HG03378 (cell line): Measurements from ENCODE around the gene ITSN1.
"Not testable (repeated sequence)": the region's sequence is repeated elsewhere in the genome, so short reads cannot be mapped to it uniquely, and the experiment has no call there.

ENCODE experiments used
- ATAC-seq: cut with Tn5 transposase; IDR thresholded peaks from one replicate; pipeline ENCODE4 v1.9.1; 2021; ENCODE audit warnings: mild to moderate bottlenecking, moderate library complexity; ENCODE audit not compliant: unreplicated experiment

The ITSN1 gene

DNA sequence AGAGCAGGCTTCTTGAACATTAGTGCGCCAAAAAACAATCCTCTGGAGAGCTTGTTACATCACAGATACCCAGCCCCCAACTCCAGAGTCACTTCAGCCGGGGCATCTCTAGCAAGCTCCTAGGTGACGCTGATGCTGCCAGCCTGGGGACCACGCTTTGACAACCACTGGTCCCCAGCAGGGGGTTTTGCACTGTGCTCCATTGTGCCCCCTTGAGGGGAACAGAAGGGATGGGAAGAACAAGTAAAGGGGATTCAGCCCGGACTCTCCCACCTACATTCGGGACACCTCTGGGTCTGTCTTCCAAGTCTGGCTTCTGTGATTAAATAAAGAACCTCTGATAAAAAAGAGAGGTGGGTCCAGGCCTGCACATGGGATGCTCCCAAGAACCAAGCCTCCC lies 212.9 kb downstream of the ITSN1 start:
- no peak for ATAC-seq

DNA sequence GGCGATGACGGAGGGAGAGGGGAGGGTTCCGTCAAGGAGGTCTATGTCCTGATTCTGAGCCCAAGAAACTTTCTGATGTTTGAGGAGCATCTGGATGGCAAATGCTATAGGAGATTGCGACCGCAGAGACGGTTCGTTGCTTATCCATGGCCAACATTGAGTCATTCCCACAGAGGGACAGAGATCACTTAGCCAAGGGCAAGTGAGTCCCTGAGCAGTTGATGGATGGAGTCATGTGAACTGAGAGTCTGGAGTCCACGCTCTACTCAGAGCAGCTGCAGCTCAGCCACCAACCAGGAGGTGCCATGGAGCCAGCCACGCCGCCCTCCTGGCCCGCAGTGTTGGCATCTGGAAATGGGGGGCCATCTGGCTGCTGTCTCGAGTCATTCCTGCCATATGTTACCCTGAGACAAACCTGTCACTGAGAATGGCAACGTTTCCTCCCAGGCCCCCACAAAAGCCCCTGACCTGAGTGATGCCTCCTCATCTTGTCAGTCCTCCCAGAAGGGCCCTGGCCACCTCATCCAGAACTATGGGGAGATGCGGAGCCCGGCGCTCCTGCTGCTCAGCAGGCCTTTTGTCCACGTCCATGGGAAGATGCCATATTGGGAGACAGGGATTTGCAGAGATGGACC lies 214.7 kb downstream of the ITSN1 start:
- no peak for ATAC-seq

- no peak for ATAC-seq
Measured at GRCh38 chr21:33857846-33858666, 215.8 kb downstream of the ITSN1 start.

GRCh38 chr21:33858667-33859372 lies 216.5 kb downstream of the ITSN1 start:
- ATAC-seq: no peak

DNA sequence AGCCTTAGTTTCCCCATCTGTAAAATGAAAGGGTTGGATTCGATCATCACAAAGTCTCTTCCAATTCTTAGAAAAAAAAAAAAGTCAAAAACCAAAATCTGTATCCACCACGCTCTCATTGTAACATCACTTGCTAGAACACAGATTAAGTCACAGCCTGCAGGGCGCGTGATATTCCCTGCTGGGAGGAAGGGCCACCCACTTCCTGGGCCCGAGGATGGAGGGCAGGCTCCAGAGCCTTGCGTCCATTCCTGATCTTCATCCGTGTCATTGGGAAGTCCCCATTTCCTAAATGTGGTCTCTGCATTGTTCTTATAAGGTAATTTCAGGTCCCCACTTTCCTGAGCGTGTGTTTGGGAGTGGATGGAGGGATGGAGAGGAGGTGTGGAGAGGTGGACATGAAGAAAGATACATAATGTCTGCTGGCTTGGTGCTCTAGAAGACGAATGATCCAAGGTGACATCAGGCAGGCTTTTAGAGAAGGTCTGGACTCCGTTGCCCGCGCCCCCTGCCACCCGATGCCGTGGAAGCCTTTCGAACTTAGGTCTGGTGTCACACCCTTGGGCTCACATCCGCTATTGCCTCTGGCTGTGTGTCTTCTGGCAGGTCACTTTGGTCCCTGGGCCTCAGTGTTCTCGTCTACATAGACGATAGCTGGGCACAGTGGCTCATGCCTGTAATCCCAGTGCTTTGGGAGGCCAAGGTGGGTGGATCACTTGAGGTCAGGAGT lies 217.2 kb downstream of the ITSN1 start:
- ATAC-seq: no peak

GRCh38 chr21:33860332-33860879 lies 218.1 kb downstream of the ITSN1 start:
- ATAC-seq: no peak

DNA sequence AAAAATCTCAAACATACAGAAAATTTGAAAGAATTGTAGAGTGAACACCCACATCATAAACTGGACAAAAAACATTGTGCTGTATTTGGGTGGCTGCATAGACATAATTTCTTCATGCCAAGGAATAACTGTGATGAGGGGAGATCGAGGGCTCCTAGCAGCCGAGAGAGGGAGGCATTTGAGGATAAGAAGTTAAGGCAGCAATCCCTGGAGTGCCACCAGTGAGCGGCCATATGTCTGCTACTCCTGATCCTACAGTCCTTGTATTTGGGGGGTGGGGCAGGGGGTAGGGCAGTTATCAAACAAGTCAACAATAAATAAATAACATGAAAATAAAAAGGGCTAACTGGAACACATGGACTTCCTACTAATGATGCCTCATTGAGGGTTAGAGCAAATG lies 218.8 kb downstream of the ITSN1 start:
- no peak for ATAC-seq

- not testable (repeated sequence) for ATAC-seq
Measured at GRCh38 chr21:33863191-33863590, 220.9 kb downstream of the ITSN1 start.

DNA sequence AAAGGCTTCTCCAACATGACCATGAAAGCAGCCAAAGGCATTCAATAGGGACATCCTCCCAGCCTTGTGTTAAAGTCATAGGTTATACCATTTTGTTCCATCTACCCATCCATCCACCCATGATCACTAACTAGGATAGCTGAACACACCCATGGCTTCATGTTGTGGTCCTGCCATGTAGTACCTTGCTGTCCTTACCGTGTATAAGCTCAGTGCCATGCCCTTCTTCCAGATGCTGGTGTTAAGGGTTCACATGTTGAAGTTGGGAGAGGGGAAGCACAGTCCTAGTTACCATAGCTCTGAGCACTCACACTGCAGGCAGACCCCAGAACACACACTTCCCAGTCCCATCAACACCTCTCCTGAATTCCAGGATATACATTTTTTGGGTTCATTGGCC lies 221.8 kb downstream of the ITSN1 start:
- no peak for ATAC-seq

GRCh38 chr21:33865176-33865575 lies 222.9 kb downstream of the ITSN1 start:
- no peak for ATAC-seq

GRCh38 chr21:33865996-33866575 lies 223.8 kb downstream of the ITSN1 start:
- no peak for ATAC-seq

GRCh38 chr21:33866826-33867225 lies 224.5 kb downstream of the ITSN1 start:
- ATAC-seq: no peak

GRCh38 chr21:33867868-33868267 lies 225.6 kb downstream of the ITSN1 start:
- not testable (repeated sequence) for ATAC-seq

GRCh38 chr21:33869873-33870272 lies 227.6 kb downstream of the ITSN1 start:
- ATAC-seq: no peak

DNA sequence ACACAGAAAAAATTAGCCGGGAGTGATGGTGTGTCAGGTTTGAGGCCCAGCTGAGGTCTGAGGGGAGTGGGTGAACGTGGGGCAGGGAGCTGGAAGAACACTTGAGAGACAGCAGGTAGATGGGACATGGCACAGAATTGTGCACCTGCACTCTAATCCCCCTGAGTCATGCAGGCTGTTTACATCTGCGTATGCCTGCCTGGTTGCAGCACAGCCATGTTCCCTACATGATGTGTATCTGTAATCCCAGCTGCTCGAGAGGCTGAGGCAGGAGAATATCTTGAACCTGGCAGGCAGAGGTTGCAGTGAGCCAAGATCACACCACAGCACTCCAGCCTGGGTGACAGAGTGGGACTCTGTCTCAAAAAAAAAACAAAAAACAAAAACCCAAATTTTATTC lies 228.5 kb downstream of the ITSN1 start:
- ATAC-seq: no peak

DNA sequence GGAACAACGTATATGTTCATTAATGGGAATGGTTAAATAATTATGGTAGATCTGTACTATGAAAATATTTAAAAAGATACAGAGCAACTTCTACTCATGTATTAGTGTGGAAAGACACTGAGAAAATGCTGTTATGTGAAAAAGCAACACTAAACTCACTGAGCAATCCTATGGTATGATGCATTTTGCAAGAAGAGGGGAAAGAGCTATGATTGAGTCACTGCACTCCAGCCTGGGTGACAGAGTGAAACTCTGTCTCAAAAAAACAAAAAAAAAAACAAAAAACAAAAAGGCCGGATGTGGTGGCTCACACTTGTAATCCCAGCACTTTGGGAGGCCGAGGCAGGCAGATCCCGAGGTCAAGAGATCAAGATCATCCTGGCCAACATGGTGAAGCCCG lies 228.9 kb downstream of the ITSN1 start:
- ATAC-seq: no peak

DNA sequence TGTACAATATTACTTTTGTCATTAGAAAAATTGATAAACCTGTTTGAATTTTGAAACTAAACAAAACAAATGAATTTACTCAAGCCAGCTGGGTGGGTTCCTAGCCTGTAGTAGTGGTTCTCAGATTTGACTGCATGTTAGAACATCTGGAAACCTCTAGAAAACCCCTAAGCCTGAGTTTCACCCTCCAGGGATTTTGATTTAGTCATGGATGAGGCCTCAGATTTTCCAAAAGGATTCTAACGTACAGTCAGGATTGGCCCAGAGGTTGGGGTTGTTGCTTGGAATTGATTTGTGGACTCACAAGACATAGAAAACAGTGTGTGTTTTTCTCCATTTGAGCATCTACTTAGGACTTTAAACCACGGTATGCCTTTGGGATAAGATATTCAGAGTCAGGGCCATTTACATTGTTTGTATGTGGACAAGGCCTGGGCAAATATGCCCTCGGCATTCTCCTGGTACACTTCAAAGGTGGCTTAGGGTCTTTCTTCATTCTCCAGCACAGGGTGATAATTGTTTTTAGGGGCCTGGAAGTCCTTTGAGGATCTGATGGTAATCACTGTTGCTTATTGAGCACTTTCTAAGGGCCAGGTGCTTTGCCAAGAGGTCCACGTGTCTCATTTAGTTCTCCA lies 230.7 kb downstream of the ITSN1 start:
- no peak for ATAC-seq

DNA sequence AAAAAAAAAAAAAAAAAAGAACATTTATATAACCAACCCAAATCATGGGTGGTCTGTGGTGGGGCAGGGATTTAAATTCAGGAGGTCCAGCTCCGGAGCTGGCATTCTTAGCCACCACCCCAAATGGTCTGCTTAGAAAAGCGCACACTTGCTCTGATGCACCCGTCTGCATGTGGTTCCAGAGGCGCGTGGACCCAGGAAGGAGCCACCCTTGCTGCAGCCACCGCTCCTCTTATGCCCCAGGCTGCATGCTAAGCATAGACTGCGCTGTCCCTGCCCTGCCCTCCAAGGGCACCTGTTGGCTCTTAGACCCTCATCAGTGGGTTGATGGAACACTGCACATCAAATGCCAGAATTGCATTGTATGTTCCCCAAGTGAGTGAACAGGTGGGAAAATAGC lies 231.9 kb downstream of the ITSN1 start:
- no peak for ATAC-seq

DNA sequence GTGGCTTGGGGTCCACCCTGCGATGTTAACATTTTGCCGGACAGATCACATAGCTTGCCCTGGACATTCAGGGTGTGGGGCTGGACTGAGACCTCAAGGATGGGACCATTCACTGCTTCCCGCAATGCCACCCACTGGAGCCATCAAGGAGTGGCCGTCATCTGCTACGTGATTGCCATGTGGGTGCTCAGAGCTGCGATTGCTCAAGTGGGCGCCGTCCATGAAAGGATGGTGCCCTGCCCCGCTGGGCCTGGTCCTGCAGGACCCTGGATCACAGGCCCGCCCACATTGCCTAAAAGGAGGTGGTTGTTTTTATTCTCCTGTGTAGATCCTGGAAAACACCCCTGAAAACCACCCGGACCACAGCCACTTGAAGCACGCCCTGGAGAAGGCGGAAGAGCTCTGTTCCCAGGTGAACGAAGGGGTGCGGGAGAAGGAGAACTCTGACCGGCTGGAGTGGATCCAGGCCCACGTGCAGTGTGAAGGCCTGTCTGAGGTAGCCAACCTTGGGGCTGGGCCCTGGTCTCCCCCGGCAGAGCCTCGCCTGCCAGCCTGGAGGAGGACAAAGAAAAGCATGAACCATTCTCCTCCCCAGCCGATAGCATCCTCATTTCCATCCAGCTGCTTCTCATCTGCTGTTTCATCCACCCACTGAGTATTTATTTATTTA lies 232.9 kb downstream of the ITSN1 start:
- ATAC-seq: no peak

GRCh38 chr21:33878824-33879223 lies 236.5 kb downstream of the ITSN1 start:
- no peak for ATAC-seq
